SK-N-SH (cell line): ENCODE results near the gene GUCD1. TPM values are rescaled to one million over a fixed set of nuclear protein-coding genes. Genes with fewer than 3 reads are reported as not detected.

ENCODE experiments used
- CTCF ChIA-PET: fragments of 300-600, 350-600 bp; formaldehyde crosslinking; extraction: SDS; loops from one replicate; lab custom pipeline; 2021; lab: Yijun Ruan, JAX
- POLR2A ChIA-PET: fragments of 350-600 bp; sonication (Branson Sonifier 250); formaldehyde crosslinking; extraction: SDS; loops from one replicate; lab custom pipeline; 2020; ENCODE audit warnings: antibody characterized with exemption, inconsistent platforms; lab: Yijun Ruan, JAX
- DNase-seq: peaks from one replicate; pipeline ENCODE4 v3.0.0; 2012
- H2AFZ ChIP-seq: fragments of 200-600 bp; sonication (generic); 2 replicates; pipeline ENCODE4 v1.8.1; 2016; ENCODE audit warnings: antibody characterized with exemption, mild to moderate bottlenecking, low read depth
- H3F3A ChIP-seq: fragments of 200-600 bp; sonication (generic); replicated peaks from 2 replicates; pipeline ENCODE3; 2016; ENCODE audit warnings: antibody characterized with exemption, mild to moderate bottlenecking; ENCODE audit not compliant: insufficient read depth
- H3K27ac ChIP-seq, 2 experiments: fragments of 200-500 bp in 1 of 2; fragments of 200-600 bp in 1 of 2; sonication (Bioruptor generic) in 1 of 2; sonication (generic), shearing (Covaris generic) in 1 of 2; 2 replicates each; pipeline versions ENCODE4 v1.5.1 to v1.6.1; 2014 to 2016; ENCODE audit warnings: low read depth in 2 of 2, inconsistent platforms in 1 of 2, low read length in 1 of 2, mild to moderate bottlenecking in 1 of 2, mixed read lengths in 1 of 2
- H3K27me3 ChIP-seq: fragments of 200-600 bp; sonication (generic), shearing (Covaris generic); 2 replicates; pipeline ENCODE4 v1.6.1; 2016; ENCODE audit warnings: mixed run types; ENCODE audit not compliant: insufficient read depth
- H3K36me3 ChIP-seq, 2 experiments: fragments of 200-500 bp in 1 of 2; fragments of 200-600 bp in 1 of 2; sonication (Bioruptor generic) in 1 of 2; sonication (generic) in 1 of 2; replicated peaks in 1 of 2; 2 replicates each; pipeline versions ENCODE3 to v1.5.1; 2014 to 2016; ENCODE audit warnings: low read length in 1 of 2, mild to moderate bottlenecking in 1 of 2; ENCODE audit not compliant: insufficient read depth in 2 of 2, control insufficient read depth in 1 of 2
- H3K4me1 ChIP-seq, 2 experiments: fragments of 200-500 bp in 1 of 2; fragments of 200-600 bp in 1 of 2; sonication (Bioruptor generic) in 1 of 2; sonication (generic), shearing (Covaris generic) in 1 of 2; 2 replicates each; pipeline versions ENCODE4 v1.5.1 to v1.6.1; 2014 to 2016; ENCODE audit warnings: low read depth in 1 of 2, low read length in 1 of 2, mixed run types in 1 of 2; ENCODE audit not compliant: insufficient read depth in 2 of 2, control insufficient read depth in 1 of 2
- H3K4me2 ChIP-seq: fragments of 200-600 bp; sonication (generic), shearing (Covaris generic); 2 replicates; pipeline ENCODE4 v1.6.1; 2017; ENCODE audit warnings: mixed run types
- H3K4me3 ChIP-seq, 2 experiments: fragments of 200-500 bp in 1 of 2; fragments of 200-600 bp in 1 of 2; sonication (Bioruptor generic) in 1 of 2; sonication (generic), shearing (Covaris generic) in 1 of 2; 2 replicates each; pipeline versions ENCODE4 v1.5.1 to v1.8.1; 2014 to 2016; ENCODE audit warnings: low read depth in 2 of 2, inconsistent platforms in 1 of 2, low read length in 1 of 2, mild to moderate bottlenecking in 1 of 2, mixed read lengths in 1 of 2, moderate library complexity in 1 of 2
- H3K79me2 ChIP-seq: fragments of 200-600 bp; sonication (generic); 2 replicates; pipeline ENCODE4 v1.8.1; 2017; ENCODE audit warnings: mild to moderate bottlenecking; ENCODE audit not compliant: insufficient read depth
- H3K9ac ChIP-seq: fragments of 200-600 bp; sonication (generic); 2 replicates; pipeline ENCODE4 v1.6.1; 2017; ENCODE audit warnings: mixed run types
- H3K9me2 ChIP-seq: fragments of 200-600 bp; sonication (generic); 2 replicates; pipeline ENCODE4 v1.6.1; 2017; ENCODE audit warnings: mixed run types
- H3K9me3 ChIP-seq: fragments of 200-600 bp; sonication (generic); 2 replicates; pipeline ENCODE4 v1.6.1; 2017; ENCODE audit warnings: mixed run types, mild to moderate bottlenecking, moderate library complexity
- H4K20me1 ChIP-seq: fragments of 200-600 bp; sonication (generic); 2 replicates; pipeline ENCODE4 v1.6.1; 2017; ENCODE audit warnings: mild to moderate bottlenecking, mixed run types; ENCODE audit not compliant: insufficient read depth
- CHD2 ChIP-seq: fragments of 150-350 bp; IDR thresholded peaks from 2 replicates; pipeline ENCODE4 v1.6.1; 2018; ENCODE audit warnings: low read length; ENCODE audit not compliant: partially characterized antibody
- EP300 ChIP-seq, 2 experiments: IDR thresholded peaks; 2 replicates each; pipeline versions ENCODE4 v1.4.0 to v1.6.1; 2012; ENCODE audit warnings: borderline replicate concordance in 1 of 2, low read depth in 1 of 2, low read length in 1 of 2
- FOXJ3 ChIP-seq: sonication (generic); formaldehyde crosslinking; IDR thresholded peaks from 2 replicates; pipeline ENCODE4 v1.5.1; 2020; ENCODE audit warnings: mild to moderate bottlenecking, missing genetic modification reagents
- FOXM1 ChIP-seq: IDR thresholded peaks from 2 replicates; pipeline ENCODE4 v1.4.0; 2012; ENCODE audit warnings: low read depth, mild to moderate bottlenecking
- NRF1 ChIP-seq: IDR thresholded peaks from 2 replicates; pipeline ENCODE4 v1.6.1; 2012; ENCODE audit warnings: low read depth, mild to moderate bottlenecking, low read length
- POLR2AphosphoS5 ChIP-seq: IDR thresholded peaks from 2 replicates; pipeline ENCODE4 v1.6.1; 2012; ENCODE audit warnings: low read depth, low read length
- RCOR1 ChIP-seq: fragments of 150-350 bp; IDR thresholded peaks from 2 replicates; pipeline ENCODE4 v1.6.1; 2017; ENCODE audit warnings: antibody characterized with exemption, low read length
- REST ChIP-seq: IDR thresholded peaks from 2 replicates; pipeline ENCODE4 v1.6.1; 2012; ENCODE audit warnings: mild to moderate bottlenecking, low read depth, low read length, moderate library complexity
- RFX5 ChIP-seq: IDR thresholded peaks from 2 replicates; pipeline ENCODE4 v1.6.1; 2012; ENCODE audit warnings: mild to moderate bottlenecking, improper control_type of control experiment, low read length
- RXRA ChIP-seq: IDR thresholded peaks from 2 replicates; pipeline ENCODE4 v1.4.0; 2012; ENCODE audit warnings: low read depth, mild to moderate bottlenecking, borderline replicate concordance
- TCF12 ChIP-seq: IDR thresholded peaks from 2 replicates; pipeline ENCODE4 v1.4.0; 2012
- TEAD4 ChIP-seq: IDR thresholded peaks from 2 replicates; pipeline ENCODE4 v1.4.0; 2012; ENCODE audit warnings: mild to moderate bottlenecking, borderline replicate concordance; ENCODE audit not compliant: insufficient read depth
- YY1 ChIP-seq: IDR thresholded peaks from 2 replicates; pipeline ENCODE4 v1.4.0; 2012; ENCODE audit warnings: low read depth, mild to moderate bottlenecking
- WGBS: methylation state at CpG from one replicate; pipeline ENCODE4 v1.1.6; 2017; ENCODE audit warnings: low lambda C conversion rate; 5-methylcytosine and 5-hydroxymethylcytosine counted together
- polyA plus RNA-seq, 3 experiments: library from polyadenylated mRNA; depleted of rRNA; stranded (reverse); fragments of >200 nt; gene quantifications; 2 replicates each; pipeline ENCODE4 v1.2.3, GENCODE V29; 2012
- TF ChIP-seq, protein P1 (sequence below): fragments of 150-350 bp; IDR thresholded peaks from 2 replicates; pipeline ENCODE4 v1.6.1; 2016; ENCODE audit warnings: mild to moderate bottlenecking, low read depth, low read length
- TF ChIP-seq, protein P2 (sequence below): IDR thresholded peaks from 2 replicates; pipeline ENCODE4; 2012

Gene GUCD1
- polyA plus RNA-seq, 1 of the 3 experiments (the other 2 are of a cell fraction), result 71.0 TPM

DNA sequence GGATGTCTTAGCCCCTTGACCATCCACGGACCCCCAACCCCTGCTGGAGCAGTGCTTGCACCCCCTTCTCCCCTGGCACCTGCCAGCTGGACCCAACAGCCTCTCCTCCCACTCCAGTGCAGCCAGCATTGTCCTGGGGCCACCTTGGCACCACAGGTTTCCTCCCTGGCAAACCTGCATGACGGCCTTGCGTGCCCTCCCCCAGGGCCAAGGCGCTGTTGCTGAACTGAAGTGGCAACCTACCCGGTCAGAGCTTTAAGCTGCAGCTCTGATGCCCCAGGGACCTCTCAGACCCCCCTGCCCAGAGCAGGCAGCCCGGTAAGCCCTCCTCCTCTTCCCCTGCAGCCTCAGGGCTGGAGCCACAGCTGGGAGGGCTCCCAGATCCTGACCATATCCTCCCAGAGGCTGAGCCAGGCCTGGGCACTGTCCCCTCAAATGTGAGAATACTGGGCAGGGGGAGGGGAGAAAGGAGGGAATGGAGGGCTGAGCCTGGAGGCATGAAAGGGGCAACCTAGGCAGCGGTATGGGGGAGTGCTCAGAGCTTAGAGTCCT lies 39.7 kb upstream of the GUCD1 start:
- POLR2A ChIA-PET, result no interaction called here
- 100% methylated on average over 1 of the region's 7 CpGs for WGBS
- H3K9ac ChIP-seq, result no peak overlapping the region

More for the DNA sequence above, 39.7 kb upstream of the GUCD1 start:
- CTCF ChIA-PET, result interaction anchor here (1.2 kb wide), 1 partner anchor 16 kb away, joined by 3 read pairs; no protein-coding TSS in a partner anchor
- Histone ChIP-seq H3K4me1 (peaks cover 0 to 26% of the 10 kb centered on the region in 2 experiments; a peak in 1 of 4 replicates), H3K4me3 (no peak overlapping the region), H3F3A (no peaks in the 10 kb centered on the region), H3K4me2 (no peak overlapping the region), H3K27me3 (no peaks in the 10 kb centered on the region), H4K20me1 (no peaks in the 10 kb centered on the region), H3K9me3 (no peaks in the 10 kb centered on the region)
- peak; percentile 52 for DNase-seq
- no peak for TF ChIP-seq EP300 (IDR thresholded peaks at IDR 0.05; ENCODE audit: borderline replicate concordance in 1 of 2, low read depth in 1 of 2, low read length in 1 of 2)
- TF ChIP-seq NRF1, result no peak
- TF ChIP-seq FOXM1, result no peak
- TF ChIP-seq TCF12, result no peak
- TF ChIP-seq CHD2, result no peak
- TF ChIP-seq RXRA, result no peak
- TF ChIP-seq POLR2AphosphoS5, result no peak
- TF ChIP-seq, protein P1, sequence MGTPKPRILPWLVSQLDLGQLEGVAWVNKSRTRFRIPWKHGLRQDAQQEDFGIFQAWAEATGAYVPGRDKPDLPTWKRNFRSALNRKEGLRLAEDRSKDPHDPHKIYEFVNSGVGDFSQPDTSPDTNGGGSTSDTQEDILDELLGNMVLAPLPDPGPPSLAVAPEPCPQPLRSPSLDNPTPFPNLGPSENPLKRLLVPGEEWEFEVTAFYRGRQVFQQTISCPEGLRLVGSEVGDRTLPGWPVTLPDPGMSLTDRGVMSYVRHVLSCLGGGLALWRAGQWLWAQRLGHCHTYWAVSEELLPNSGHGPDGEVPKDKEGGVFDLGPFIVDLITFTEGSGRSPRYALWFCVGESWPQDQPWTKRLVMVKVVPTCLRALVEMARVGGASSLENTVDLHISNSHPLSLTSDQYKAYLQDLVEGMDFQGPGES, result no peak
- TF ChIP-seq, protein P2, sequence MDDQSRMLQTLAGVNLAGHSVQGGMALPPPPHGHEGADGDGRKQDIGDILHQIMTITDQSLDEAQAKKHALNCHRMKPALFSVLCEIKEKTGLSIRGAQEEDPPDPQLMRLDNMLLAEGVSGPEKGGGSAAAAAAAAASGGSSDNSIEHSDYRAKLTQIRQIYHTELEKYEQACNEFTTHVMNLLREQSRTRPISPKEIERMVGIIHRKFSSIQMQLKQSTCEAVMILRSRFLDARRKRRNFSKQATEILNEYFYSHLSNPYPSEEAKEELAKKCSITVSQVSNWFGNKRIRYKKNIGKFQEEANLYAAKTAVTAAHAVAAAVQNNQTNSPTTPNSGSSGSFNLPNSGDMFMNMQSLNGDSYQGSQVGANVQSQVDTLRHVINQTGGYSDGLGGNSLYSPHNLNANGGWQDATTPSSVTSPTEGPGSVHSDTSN, result no peak
- no peak for TF ChIP-seq YY1
- no peak for TF ChIP-seq TEAD4
- TF ChIP-seq REST, result no peak
- TF ChIP-seq FOXJ3, result no peak
- TF ChIP-seq RFX5, result no peak
- no peak for TF ChIP-seq RCOR1
- TF ChIP-seq, all 33 proteins: peak for 0
- no peak overlapping the region for H3K27ac ChIP-seq
- no peaks in the 10 kb centered on the region for H3K79me2 ChIP-seq
- no peaks in the 10 kb centered on the region for H3K36me3 ChIP-seq
- H2AFZ ChIP-seq, result no peak overlapping the region
- H3K9me2 ChIP-seq, result no peaks in the 10 kb centered on the region
